Gastroesophageal sphincter (tissue), 3 donors: ENCODE data around the gene SHC4.

ENCODE experiments used
- EP300 ChIP-seq: sonication (generic); formaldehyde crosslinking; IDR thresholded peaks from one replicate; pipeline ENCODE4 v1.6.1; 2017; ENCODE audit warnings: antibody characterized with exemption, mild to moderate bottlenecking
- POLR2A ChIP-seq, 2 donors: fragments of 450-650 bp; IDR thresholded peaks; one replicate each; pipeline ENCODE4 v1.6.1; 2017; ENCODE audit warnings: antibody characterized with exemption in 2 of 2, mild to moderate bottlenecking in 2 of 2, moderate library complexity in 1 of 2
- POLR2AphosphoS5 ChIP-seq: sonication (generic); formaldehyde crosslinking; IDR thresholded peaks from one replicate; pipeline ENCODE4 v1.6.1; 2017; ENCODE audit warnings: antibody characterized with exemption
- TF ChIP-seq, protein P1 (sequence below), 4 experiments: fragments of 200-600 bp in 2 of 4; fragments of 450-650 bp in 2 of 4; sonication (generic) in 1 of 4; IDR thresholded peaks; one replicate each; pipeline ENCODE4 v1.5.1; 2017 to 2019; ENCODE audit warnings: antibody characterized with exemption in 4 of 4, mild to moderate bottlenecking in 2 of 4, moderate library complexity in 2 of 4

DNA sequence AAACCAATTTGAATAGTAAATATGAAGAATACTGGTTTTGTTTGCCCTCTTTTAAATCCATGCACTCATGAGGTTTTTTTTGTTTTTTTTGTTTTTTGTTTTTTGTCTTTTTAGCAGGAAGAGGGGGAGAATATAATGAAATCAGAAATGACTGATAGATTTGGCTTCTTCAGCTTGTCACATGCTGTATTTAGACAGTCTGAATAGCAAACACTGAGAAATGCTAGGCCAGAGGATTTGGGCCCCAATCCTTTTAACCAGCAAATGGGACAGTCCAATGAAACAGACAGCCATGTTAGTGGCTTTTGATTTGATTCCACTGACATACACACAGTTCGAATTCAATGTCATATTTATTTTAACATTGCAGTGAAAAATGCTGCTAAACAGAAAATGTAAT, 138.6 kb downstream of the SHC4 start:
- no peak for TF ChIP-seq EP300
- TF ChIP-seq, protein P1, sequence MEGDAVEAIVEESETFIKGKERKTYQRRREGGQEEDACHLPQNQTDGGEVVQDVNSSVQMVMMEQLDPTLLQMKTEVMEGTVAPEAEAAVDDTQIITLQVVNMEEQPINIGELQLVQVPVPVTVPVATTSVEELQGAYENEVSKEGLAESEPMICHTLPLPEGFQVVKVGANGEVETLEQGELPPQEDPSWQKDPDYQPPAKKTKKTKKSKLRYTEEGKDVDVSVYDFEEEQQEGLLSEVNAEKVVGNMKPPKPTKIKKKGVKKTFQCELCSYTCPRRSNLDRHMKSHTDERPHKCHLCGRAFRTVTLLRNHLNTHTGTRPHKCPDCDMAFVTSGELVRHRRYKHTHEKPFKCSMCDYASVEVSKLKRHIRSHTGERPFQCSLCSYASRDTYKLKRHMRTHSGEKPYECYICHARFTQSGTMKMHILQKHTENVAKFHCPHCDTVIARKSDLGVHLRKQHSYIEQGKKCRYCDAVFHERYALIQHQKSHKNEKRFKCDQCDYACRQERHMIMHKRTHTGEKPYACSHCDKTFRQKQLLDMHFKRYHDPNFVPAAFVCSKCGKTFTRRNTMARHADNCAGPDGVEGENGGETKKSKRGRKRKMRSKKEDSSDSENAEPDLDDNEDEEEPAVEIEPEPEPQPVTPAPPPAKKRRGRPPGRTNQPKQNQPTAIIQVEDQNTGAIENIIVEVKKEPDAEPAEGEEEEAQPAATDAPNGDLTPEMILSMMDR (IDR thresholded peaks at IDR 0.05) = no peak
- no peak for TF ChIP-seq POLR2AphosphoS5
- TF ChIP-seq POLR2A (IDR thresholded peaks at IDR 0.05) = no peak
